Measurements from ENCODE around the gene CCDC190. TPM values are rescaled to one million over a fixed set of nuclear protein-coding genes. Genes with fewer than 3 reads are reported as not detected.

The CCDC190 gene
- total and polyA plus RNA-seq, 2 of the 13 experiments (the other 11 are each of a cell fraction or from before 2014, with no cell fraction given): not detected

DNA sequence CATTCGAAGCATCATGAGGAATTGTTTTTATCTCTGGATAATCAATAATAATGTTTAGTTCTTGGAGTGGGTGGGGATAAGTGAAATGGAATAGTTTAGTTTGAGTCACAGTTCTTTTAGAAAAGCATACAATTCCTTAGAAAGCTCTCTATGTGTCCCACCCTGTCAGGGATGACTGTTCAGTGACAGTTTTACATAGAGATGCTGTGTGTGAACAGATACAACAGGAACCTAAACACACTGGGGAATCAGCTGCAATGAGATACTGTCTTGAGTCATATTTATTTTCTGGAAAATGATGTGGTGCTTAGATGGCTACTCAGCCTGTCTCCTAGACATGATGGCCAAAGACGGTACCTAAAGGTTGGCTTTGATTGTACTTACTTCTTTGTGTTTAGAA is 25.7 kb upstream of the CCDC190 start:
- peaks cover 0 to 6% of the 10 kb centered on the region in 2 experiments; a peak in 2 of 5 replicates for H3K27me3 ChIP-seq (ENCODE audit: control insufficient read depth in 1 of 2, insufficient read depth in 2 of 2, low read length in 2 of 2)
- no TSS peak for BruUV-seq (replicated peaks)
- 71% methylated on average over 2 of the region's 2 CpGs for WGBS (ENCODE audit: low lambda C conversion rate)
- H4K20me1 ChIP-seq (ENCODE audit: insufficient read depth, low read length): no peaks in the 10 kb centered on the region
- in situ Hi-C loops (cut with HindIII; ENCODE audit: extremely low pct_ligation_motif_present, low pct_unique_long_range_greater_than_20kb): loop anchor here (10.0 kb wide), 1 partner anchor 188 kb away; no protein-coding TSS in a partner anchor
- POLR2A ChIA-PET: no interaction called here
- DNase-seq (ENCODE audit: low spot score): no peak
- no peak overlapping the region for H3K27ac ChIP-seq (ENCODE audit: extremely low read length, insufficient read depth, low read length)
- H3K4me3 ChIP-seq (replicated peaks in 1 of 3; ENCODE audit: insufficient read depth in 1 of 3, low read depth in 2 of 3, low read length in 3 of 3): no peak overlapping the region
- CTCF ChIA-PET (ENCODE audit: low intra/inter-chr PET ratio, low total read pairs): no interaction called here
- no peak overlapping the region for H3K4me2 ChIP-seq (ENCODE audit: low read depth, low read length)
- H3K9me3 ChIP-seq (ENCODE audit: low read length): no peaks in the 10 kb centered on the region
- intact Hi-C loops (cut with micrococcal nuclease; ENCODE audit: unreplicated experiment): no loop called here
- H3K4me1 ChIP-seq (ENCODE audit: insufficient read depth, low read length): peaks cover 8% of the 10 kb centered on the region
- FAIRE-seq: no peak
- no peaks in the 10 kb centered on the region for H3K36me3 ChIP-seq (replicated peaks in 1 of 2; ENCODE audit: control insufficient read depth in 1 of 2, insufficient read depth in 2 of 2, low read length in 2 of 2)
- no peaks in the 10 kb centered on the region for H3K79me2 ChIP-seq (ENCODE audit: insufficient read depth, low read length)
- no peak overlapping the region for H2AFZ ChIP-seq (ENCODE audit: low read length)
- no peak overlapping the region for H3K9ac ChIP-seq (ENCODE audit: insufficient read depth, low read depth, low read length)
- ATAC-seq: no peak
- TF ChIP-seq, protein P1, sequence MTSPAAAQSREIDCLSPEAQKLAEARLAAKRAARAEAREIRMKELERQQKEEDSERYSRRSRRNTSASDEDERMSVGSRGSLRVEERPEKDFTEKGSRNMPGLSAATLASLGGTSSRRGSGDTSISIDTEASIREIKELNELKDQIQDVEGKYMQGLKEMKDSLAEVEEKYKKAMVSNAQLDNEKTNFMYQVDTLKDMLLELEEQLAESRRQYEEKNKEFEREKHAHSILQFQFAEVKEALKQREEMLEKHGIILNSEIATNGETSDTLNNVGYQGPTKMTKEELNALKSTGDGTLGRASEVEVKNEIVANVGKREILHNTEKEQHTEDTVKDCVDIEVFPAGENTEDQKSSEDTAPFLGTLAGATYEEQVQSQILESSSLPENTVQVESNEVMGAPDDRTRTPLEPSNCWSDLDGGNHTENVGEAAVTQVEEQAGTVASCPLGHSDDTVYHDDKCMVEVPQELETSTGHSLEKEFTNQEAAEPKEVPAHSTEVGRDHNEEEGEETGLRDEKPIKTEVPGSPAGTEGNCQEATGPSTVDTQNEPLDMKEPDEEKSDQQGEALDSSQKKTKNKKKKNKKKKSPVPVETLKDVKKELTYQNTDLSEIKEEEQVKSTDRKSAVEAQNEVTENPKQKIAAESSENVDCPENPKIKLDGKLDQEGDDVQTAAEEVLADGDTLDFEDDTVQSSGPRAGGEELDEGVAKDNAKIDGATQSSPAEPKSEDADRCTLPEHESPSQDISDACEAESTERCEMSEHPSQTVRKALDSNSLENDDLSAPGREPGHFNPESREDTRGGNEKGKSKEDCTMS (CRISPR knock-in tag; conservative IDR thresholded peaks at IDR 0.05): no peak
- TF ChIP-seq ZNF430 (CRISPR knock-in tag; IDR thresholded peaks at IDR 0.05): no peak
- TF ChIP-seq SAFB2 (CRISPR knock-in tag; IDR thresholded peaks at IDR 0.05; ENCODE audit: borderline replicate concordance, low read depth): no peak
- TF ChIP-seq, protein P2, sequence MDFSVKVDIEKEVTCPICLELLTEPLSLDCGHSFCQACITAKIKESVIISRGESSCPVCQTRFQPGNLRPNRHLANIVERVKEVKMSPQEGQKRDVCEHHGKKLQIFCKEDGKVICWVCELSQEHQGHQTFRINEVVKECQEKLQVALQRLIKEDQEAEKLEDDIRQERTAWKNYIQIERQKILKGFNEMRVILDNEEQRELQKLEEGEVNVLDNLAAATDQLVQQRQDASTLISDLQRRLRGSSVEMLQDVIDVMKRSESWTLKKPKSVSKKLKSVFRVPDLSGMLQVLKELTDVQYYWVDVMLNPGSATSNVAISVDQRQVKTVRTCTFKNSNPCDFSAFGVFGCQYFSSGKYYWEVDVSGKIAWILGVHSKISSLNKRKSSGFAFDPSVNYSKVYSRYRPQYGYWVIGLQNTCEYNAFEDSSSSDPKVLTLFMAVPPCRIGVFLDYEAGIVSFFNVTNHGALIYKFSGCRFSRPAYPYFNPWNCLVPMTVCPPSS (IDR thresholded peaks at IDR 0.05): no peak
- TF ChIP-seq FOSL2 (CRISPR knock-in tag; IDR thresholded peaks at IDR 0.05): no peak
- no peak for TF ChIP-seq STAT5B (CRISPR knock-in tag; IDR thresholded peaks at IDR 0.05)
- TF ChIP-seq HDAC2 (CRISPR knock-in tag; IDR thresholded peaks at IDR 0.05): no peak
- TF ChIP-seq KDM1A (CRISPR knock-in tag; IDR thresholded peaks at IDR 0.05): no peak
- TF ChIP-seq GFI1 (CRISPR knock-in tag; IDR thresholded peaks at IDR 0.05; ENCODE audit: borderline replicate concordance): no peak
- TF ChIP-seq MZF1 (CRISPR knock-in tag; IDR thresholded peaks at IDR 0.05; ENCODE audit: borderline replicate concordance): no peak
- TF ChIP-seq ZC3H4 (CRISPR knock-in tag; IDR thresholded peaks at IDR 0.05; ENCODE audit: borderline replicate concordance): no peak
- TF ChIP-seq, protein P3, sequence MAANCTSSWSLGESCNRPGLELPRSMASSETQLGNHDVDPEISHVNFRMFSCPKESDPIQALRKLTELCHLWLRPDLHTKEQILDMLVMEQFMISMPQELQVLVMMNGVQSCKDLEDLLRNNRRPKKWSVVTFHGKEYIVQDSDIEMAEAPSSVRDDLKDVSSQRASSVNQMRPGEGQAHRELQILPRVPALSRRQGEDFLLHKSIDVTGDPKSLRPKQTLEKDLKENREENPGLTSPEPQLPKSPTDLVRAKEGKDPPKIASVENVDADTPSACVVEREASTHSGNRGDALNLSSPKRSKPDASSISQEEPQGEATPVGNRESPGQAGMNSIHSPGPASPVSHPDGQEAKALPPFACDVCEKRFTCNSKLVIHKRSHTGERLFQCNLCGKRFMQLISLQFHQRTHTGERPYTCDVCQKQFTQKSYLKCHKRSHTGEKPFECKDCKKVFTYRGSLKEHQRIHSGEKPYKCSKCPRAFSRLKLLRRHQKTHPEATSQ (CRISPR knock-in tag; IDR thresholded peaks at IDR 0.05; ENCODE audit: borderline replicate concordance): no peak
- TF ChIP-seq SMARCC2 (IDR thresholded peaks at IDR 0.05): no peak
- no peak for TF ChIP-seq U2AF2 (IDR thresholded peaks at IDR 0.05; ENCODE audit: low read depth, low read length)
- no peak for TF ChIP-seq KDM2A (CRISPR knock-in tag; IDR thresholded peaks at IDR 0.05; ENCODE audit: borderline replicate concordance, low read depth)
- TF ChIP-seq PHF21A (CRISPR knock-in tag; IDR thresholded peaks at IDR 0.05): no peak
- TF ChIP-seq ZNF670 (CRISPR knock-in tag; IDR thresholded peaks at IDR 0.05; ENCODE audit: borderline replicate concordance): no peak
- TF ChIP-seq NFE2L2 (IDR thresholded peaks at IDR 0.05; ENCODE audit: low read length): no peak
- TF ChIP-seq, protein P4, sequence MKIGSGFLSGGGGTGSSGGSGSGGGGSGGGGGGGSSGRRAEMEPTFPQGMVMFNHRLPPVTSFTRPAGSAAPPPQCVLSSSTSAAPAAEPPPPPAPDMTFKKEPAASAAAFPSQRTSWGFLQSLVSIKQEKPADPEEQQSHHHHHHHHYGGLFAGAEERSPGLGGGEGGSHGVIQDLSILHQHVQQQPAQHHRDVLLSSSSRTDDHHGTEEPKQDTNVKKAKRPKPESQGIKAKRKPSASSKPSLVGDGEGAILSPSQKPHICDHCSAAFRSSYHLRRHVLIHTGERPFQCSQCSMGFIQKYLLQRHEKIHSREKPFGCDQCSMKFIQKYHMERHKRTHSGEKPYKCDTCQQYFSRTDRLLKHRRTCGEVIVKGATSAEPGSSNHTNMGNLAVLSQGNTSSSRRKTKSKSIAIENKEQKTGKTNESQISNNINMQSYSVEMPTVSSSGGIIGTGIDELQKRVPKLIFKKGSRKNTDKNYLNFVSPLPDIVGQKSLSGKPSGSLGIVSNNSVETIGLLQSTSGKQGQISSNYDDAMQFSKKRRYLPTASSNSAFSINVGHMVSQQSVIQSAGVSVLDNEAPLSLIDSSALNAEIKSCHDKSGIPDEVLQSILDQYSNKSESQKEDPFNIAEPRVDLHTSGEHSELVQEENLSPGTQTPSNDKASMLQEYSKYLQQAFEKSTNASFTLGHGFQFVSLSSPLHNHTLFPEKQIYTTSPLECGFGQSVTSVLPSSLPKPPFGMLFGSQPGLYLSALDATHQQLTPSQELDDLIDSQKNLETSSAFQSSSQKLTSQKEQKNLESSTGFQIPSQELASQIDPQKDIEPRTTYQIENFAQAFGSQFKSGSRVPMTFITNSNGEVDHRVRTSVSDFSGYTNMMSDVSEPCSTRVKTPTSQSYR (CRISPR knock-in tag; IDR thresholded peaks at IDR 0.05; ENCODE audit: borderline replicate concordance): no peak
